GM23338 (cell line): ENCODE measurements around the gene TFAP2A. TPM values are rescaled to one million over a fixed set of nuclear protein-coding genes. Genes with fewer than 3 reads are reported as not detected.

Source experiments
- ATAC-seq: fragments of 200-7000 bp; cut with Tn5 transposase; 3 replicates; pipeline ENCODE4 v1.9.1; 2020
- DNase-seq: peaks from one replicate; pipeline ENCODE4 v3.0.0-alpha.2; 2015; ENCODE audit warnings: low spot score
- H2AFZ ChIP-seq: fragments of 200-600 bp; sonication (generic); 2 replicates; pipeline ENCODE4 v1.8.0; 2016; ENCODE audit warnings: antibody characterized with exemption, mild to moderate bottlenecking, moderate library complexity
- H3F3A ChIP-seq: fragments of 200-600 bp; sonication (generic); replicated peaks from 2 replicates; pipeline ENCODE4 v1.8.0; 2017; ENCODE audit warnings: antibody characterized with exemption, mixed run types, low read depth
- H3K27ac ChIP-seq: fragments of 200-600 bp; sonication (generic); 2 replicates; pipeline ENCODE4 v1.6.1; 2016; ENCODE audit warnings: low read depth
- H3K27me3 ChIP-seq: fragments of 200-600 bp; sonication (generic); 2 replicates; pipeline ENCODE4 v1.8.0; 2016; ENCODE audit warnings: mild to moderate bottlenecking, mixed run types, moderate library complexity; ENCODE audit not compliant: insufficient read depth
- H3K36me3 ChIP-seq: fragments of 200-600 bp; sonication (generic); 2 replicates; pipeline ENCODE4 v1.8.0; 2016; ENCODE audit warnings: mild to moderate bottlenecking; ENCODE audit not compliant: insufficient read depth
- H3K4me1 ChIP-seq: fragments of 200-600 bp; sonication (generic); 2 replicates; pipeline ENCODE4 v1.8.0; 2016; ENCODE audit warnings: mild to moderate bottlenecking, moderate library complexity; ENCODE audit not compliant: insufficient read depth
- H3K4me2 ChIP-seq: fragments of 200-600 bp; sonication (generic); 2 replicates; pipeline ENCODE4 v1.7.1; 2017; ENCODE audit warnings: mixed run types
- H3K4me3 ChIP-seq: fragments of 200-600 bp; sonication (generic); 2 replicates; pipeline ENCODE4 v1.6.1; 2016; ENCODE audit warnings: mixed run types
- H3K79me2 ChIP-seq: fragments of 200-600 bp; sonication (generic); replicated peaks from 2 replicates; pipeline ENCODE4 v1.8.0; 2017; ENCODE audit warnings: mild to moderate bottlenecking; ENCODE audit not compliant: insufficient read depth
- H3K9me2 ChIP-seq: fragments of 200-600 bp; sonication (generic); 2 replicates; pipeline ENCODE4 v1.8.0; 2017; ENCODE audit not compliant: insufficient read depth
- H4K20me1 ChIP-seq: fragments of 200-600 bp; sonication (generic); replicated peaks from 2 replicates; pipeline ENCODE4 v1.8.0; 2017; ENCODE audit warnings: mild to moderate bottlenecking; ENCODE audit not compliant: insufficient read depth
- H3K27ac Mint-ChIP-seq: 2 replicates; pipeline ENCODE4 v1.8.0; 2020; ENCODE audit warnings: inconsistent platforms, mild to moderate bottlenecking, moderate library complexity, mixed read lengths
- H3K27me3 Mint-ChIP-seq: 3 replicates; pipeline ENCODE4 v1.8.0; 2022; ENCODE audit warnings: low read depth, mild to moderate bottlenecking, moderate library complexity, mixed read lengths, inconsistent platforms; ENCODE audit not compliant: insufficient read depth, poor library complexity
- H3K36me3 Mint-ChIP-seq: 3 replicates; pipeline ENCODE4 v1.8.0; 2021; ENCODE audit warnings: low read depth, mild to moderate bottlenecking, inconsistent platforms, moderate library complexity, mixed read lengths
- H3K4me1 Mint-ChIP-seq: 3 replicates; pipeline ENCODE4 v1.8.0; 2020; ENCODE audit warnings: mild to moderate bottlenecking, inconsistent platforms, mixed read lengths
- H3K4me3 Mint-ChIP-seq: 3 replicates; pipeline ENCODE4 v1.8.0; 2021; ENCODE audit warnings: moderate library complexity, mild to moderate bottlenecking, inconsistent platforms, mixed read lengths
- H3K9me3 Mint-ChIP-seq: 3 replicates; pipeline ENCODE4 v1.8.0; 2020; ENCODE audit warnings: moderate library complexity, mild to moderate bottlenecking, inconsistent platforms, mixed read lengths
- EZH2 ChIP-seq: fragments of 200-600 bp; sonication (generic); IDR thresholded peaks from one replicate; pipeline ENCODE4 v1.8.0; 2017; ENCODE audit warnings: antibody characterized with exemption, mild to moderate bottlenecking, low read depth; ENCODE audit not compliant: unreplicated experiment
- STAT1 ChIP-seq: IDR thresholded peaks from one replicate; pipeline ENCODE4 v1.6.1; 2016; ENCODE audit warnings: antibody characterized with exemption; ENCODE audit not compliant: unreplicated experiment
- ZNF114 ChIP-seq: fragments of 250-450 bp; sonication (Bioruptor Pico); IDR thresholded peaks from 2 replicates; pipeline ENCODE4 v1.5.0; 2020; ENCODE audit warnings: mild to moderate bottlenecking, moderate library complexity
- ZNF462 ChIP-seq: fragments of 250-450 bp; sonication (Bioruptor Pico); IDR thresholded peaks from 2 replicates; pipeline ENCODE4 v1.5.0; 2020; ENCODE audit warnings: mild to moderate bottlenecking, moderate library complexity
- polyA plus RNA-seq: library from polyadenylated mRNA; unstranded; fragments of >200 nt; fragmentation: Nextera tagmentation; extraction: Ambion mirVana; gene quantifications from 2 replicates; pipeline ENCODE4 v1.2.1, GENCODE V29; 2016
- total RNA-seq: library from RNA; depleted of rRNA; stranded (reverse); fragments of >200 nt; shearing (Covaris generic); gene quantifications from 2 replicates; pipeline ENCODE4 v1.2.3, GENCODE V29; 2014

Gene TFAP2A
- total and polyA plus RNA-seq, 2 experiments from 2014 or later, result not detected

DNA sequence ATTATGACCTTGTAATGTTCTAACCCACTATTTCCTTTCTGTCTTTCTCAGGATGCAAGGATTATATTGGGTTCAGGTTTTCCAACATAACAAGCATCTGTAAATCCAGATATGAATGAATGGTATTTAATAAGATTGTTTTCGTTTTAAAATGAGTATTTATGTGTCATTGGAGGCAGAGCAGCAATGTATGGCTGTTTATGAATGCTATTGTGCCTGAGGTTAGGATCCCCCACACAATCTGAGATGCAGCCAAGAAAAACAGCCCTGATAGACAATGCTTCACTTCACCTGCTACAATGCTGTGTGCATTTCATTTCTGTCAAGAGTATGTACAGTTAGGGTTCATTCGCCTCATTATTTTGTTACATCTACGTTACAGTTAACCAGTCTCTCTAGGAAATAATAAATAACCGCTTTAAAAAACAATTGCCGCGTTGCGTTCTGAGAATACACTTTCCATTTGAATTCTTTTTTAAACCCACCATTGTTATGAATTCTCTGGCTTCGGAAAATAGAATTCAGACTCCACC, 19.6 kb downstream of the TFAP2A start (continued):
- TF ChIP-seq ZNF462, result no peak
- TF ChIP-seq STAT1, result no peak

DNA sequence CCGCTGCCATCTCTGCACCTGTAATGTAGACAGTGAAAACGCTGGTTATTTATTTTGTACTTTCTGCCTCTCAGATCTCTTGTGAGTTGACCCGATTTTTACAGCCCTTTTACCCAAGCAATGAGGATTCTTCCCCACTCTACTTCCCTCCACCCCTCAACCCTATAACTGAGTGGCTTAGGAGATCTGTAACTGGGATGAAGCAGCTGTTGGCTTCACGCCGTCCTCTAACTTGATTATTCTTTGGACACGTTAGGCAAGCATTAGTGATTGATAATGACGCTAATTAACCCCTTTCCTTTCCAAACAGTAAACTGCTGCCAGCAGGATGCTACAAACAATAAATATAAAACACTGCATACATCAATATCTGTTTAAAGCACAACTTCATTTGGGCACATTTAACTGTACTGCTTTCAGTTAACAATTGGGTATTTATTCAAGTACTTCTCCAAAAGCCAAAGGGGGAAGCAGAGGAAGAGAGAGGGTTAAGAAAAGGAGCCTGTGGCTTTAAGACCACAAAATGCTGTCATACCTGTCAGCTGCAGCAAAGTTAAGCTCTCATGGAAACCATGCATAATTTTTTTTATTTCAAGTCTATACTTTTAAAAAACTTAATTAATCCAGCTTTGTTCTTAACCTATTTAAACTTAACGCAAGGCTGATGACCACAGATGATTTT, 21.2 kb downstream of the TFAP2A start:
- H3K36me3 ChIP-seq, result no peaks in the 10 kb centered on the region
- H3K79me2 ChIP-seq, result no peaks in the 10 kb centered on the region
- ATAC-seq (no peak), DNase-seq (no peak)
- H3K27me3 ChIP-seq, result peaks cover 99% of the 10 kb centered on the region
- H2AFZ ChIP-seq, result no peak overlapping the region
- no peak overlapping the region for H3K4me3 ChIP-seq
- Mint-ChIP-seq H3K4me1 (peaks cover 62% of the 10 kb centered on the region), H3K9me3 (no peaks in the 10 kb centered on the region; the same call in 1 of the 3 replicates), H3K27me3 (peaks cover 99% of the 10 kb centered on the region), H3K4me3 (no peak overlapping the region), H3K27ac (no peak overlapping the region), H3K36me3 (no peaks in the 10 kb centered on the region)
- peak; percentile 71 for TF ChIP-seq EZH2
- TF ChIP-seq ZNF114 (CRISPR knock-in tag), result no peak
- peaks cover 18% of the 10 kb centered on the region; the same call in 1 of the 2 replicates for H4K20me1 ChIP-seq
- H3K4me2 ChIP-seq, result peak overlapping the region; percentile 13
- peaks cover 92% of the 10 kb centered on the region for H3K4me1 ChIP-seq
- H3F3A ChIP-seq, result peaks cover 44% of the 10 kb centered on the region
- H3K9me2 ChIP-seq, result no peaks in the 10 kb centered on the region
- H3K27ac ChIP-seq, result no peak overlapping the region
